ENCODE data around the gene SCO2. TPM values are rescaled to one million over a fixed set of nuclear protein-coding genes. Genes with fewer than 3 reads are reported as not detected.

Gene SCO2
- total RNA-seq, 3 donors from 2014 or later (not counting 1 experiment from before 2014, with no cell fraction given), result 2.8 to 13.5 (median 8.4) TPM

GRCh38 chr22:50502096-50502495, 23.3 kb downstream of the SCO2 start:
- peaks cover 0 to 8% of the 10 kb centered on the region in 2 donors for H3K4me1 Mint-ChIP-seq
- WGBS (ENCODE audit: insufficient coverage), result 96% methylated on average over 6 of the region's 6 CpGs
- H3K4me3 Mint-ChIP-seq, result no peak overlapping the region
- H3K9me3 Mint-ChIP-seq, result no peaks in the 10 kb centered on the region
- Histone ChIP-seq H3K9me3 (ENCODE audit: control insufficient read depth, insufficient read depth, low read length) (no peaks in the 10 kb centered on the region), H3K27me3 (ENCODE audit: control insufficient read depth, insufficient read depth, low read length) (no peaks in the 10 kb centered on the region), H3K4me1 (ENCODE audit: control insufficient read depth, insufficient read depth, low read length) (peaks cover 24% of the 10 kb centered on the region), H3K36me3 (ENCODE audit: control insufficient read depth, insufficient read depth, low read length) (peaks cover 26% of the 10 kb centered on the region), H3K27ac (ENCODE audit: low read length) (no peak overlapping the region), H3K4me3 (ENCODE audit: low read length) (no peak overlapping the region)
- intact Hi-C loops (cut with micrococcal nuclease), result no loop called here
- DNase-seq, result no peak
- H3K36me3 Mint-ChIP-seq, result no peaks in the 10 kb centered on the region
- ATAC-seq, result no peak
- TF ChIP-seq CTCF (IDR thresholded peaks at IDR 0.05), result no peak
- peaks cover 0 to 4% of the 10 kb centered on the region in 2 donors for H3K27me3 Mint-ChIP-seq (ENCODE audit: low read depth in 2 of 2)
- peak overlapping the region in 1 of 2 donors; percentile 11 for H3K27ac Mint-ChIP-seq

- intact Hi-C loops (cut with micrococcal nuclease), result no loop called here
- Histone ChIP-seq H3K4me3 (ENCODE audit: low read length) (no peak overlapping the region), H3K4me1 (ENCODE audit: control insufficient read depth, insufficient read depth, low read length) (peaks cover 9% of the 10 kb centered on the region), H3K36me3 (ENCODE audit: control insufficient read depth, insufficient read depth, low read length) (peaks cover 18% of the 10 kb centered on the region), H3K27ac (ENCODE audit: low read length) (no peak overlapping the region), H3K9me3 (ENCODE audit: control insufficient read depth, insufficient read depth, low read length) (no peaks in the 10 kb centered on the region), H3K27me3 (ENCODE audit: control insufficient read depth, insufficient read depth, low read length) (no peaks in the 10 kb centered on the region)
- Mint-ChIP-seq H3K4me3 (no peak overlapping the region), H3K27me3 (ENCODE audit: low read depth in 2 of 2) (peaks cover 0 to 7% of the 10 kb centered on the region in 2 donors), H3K27ac (no peak overlapping the region), H3K4me1 (no peaks in the 10 kb centered on the region), H3K9me3 (no peaks in the 10 kb centered on the region), H3K36me3 (no peaks in the 10 kb centered on the region)
- TF ChIP-seq CTCF (IDR thresholded peaks at IDR 0.05), result no peak
- WGBS (ENCODE audit: insufficient coverage), result 96% methylated on average over 12 of the region's 12 CpGs
- ATAC-seq (no peak), DNase-seq (no peak)
These were observed 24.9 kb downstream of the SCO2 start for GRCh38 chr22:50500452-50500851.

GRCh38 chr22:50498322-50498890, 27.0 kb downstream of the SCO2 start:
- intact Hi-C loops (cut with micrococcal nuclease), result loop anchor here (5.0 to 10.0 kb wide), 2 partner anchors 224 to 246 kb away; partner anchors contain the start of genes HDAC10 and MAPK11
- H3K4me1 Mint-ChIP-seq, result no peaks in the 10 kb centered on the region
- H3K27me3 ChIP-seq (ENCODE audit: control insufficient read depth, insufficient read depth, low read length), result no peaks in the 10 kb centered on the region
- no peaks in the 10 kb centered on the region for H3K36me3 Mint-ChIP-seq
- H3K4me3 ChIP-seq (ENCODE audit: low read length), result no peak overlapping the region
- no peak overlapping the region for H3K27ac Mint-ChIP-seq
- H3K9me3 Mint-ChIP-seq, result no peaks in the 10 kb centered on the region
- peak; percentile 50 to 87 for DNase-seq
- H3K36me3 ChIP-seq (ENCODE audit: control insufficient read depth, insufficient read depth, low read length), result peaks cover 7% of the 10 kb centered on the region
- H3K9me3 ChIP-seq (ENCODE audit: control insufficient read depth, insufficient read depth, low read length), result no peaks in the 10 kb centered on the region
- 44% methylated on average over 13 of the region's 13 CpGs for WGBS (ENCODE audit: insufficient coverage)
- H3K27me3 Mint-ChIP-seq (ENCODE audit: low read depth in 2 of 2), result peaks cover 0 to 7% of the 10 kb centered on the region in 2 donors
- ATAC-seq, result peak; percentile 80 to 96 (median 95)
- peak; percentile 64 for TF ChIP-seq CTCF (IDR thresholded peaks at IDR 0.05)
- H3K27ac ChIP-seq (ENCODE audit: low read length), result no peak overlapping the region
- H3K4me3 Mint-ChIP-seq, result no peak overlapping the region
- H3K4me1 ChIP-seq (ENCODE audit: control insufficient read depth, insufficient read depth, low read length), result peaks cover 6% of the 10 kb centered on the region

GRCh38 chr22:50497093-50497492, 28.3 kb downstream of the SCO2 start:
- no peaks in the 10 kb centered on the region for H3K27me3 ChIP-seq (ENCODE audit: control insufficient read depth, insufficient read depth, low read length)
- 89% methylated on average over 6 of the region's 6 CpGs for WGBS (ENCODE audit: insufficient coverage)
- Mint-ChIP-seq H3K27ac (no peak overlapping the region), H3K9me3 (no peaks in the 10 kb centered on the region), H3K4me1 (no peaks in the 10 kb centered on the region), H3K27me3 (ENCODE audit: low read depth in 2 of 2) (peaks cover 0 to 7% of the 10 kb centered on the region in 2 donors), H3K4me3 (no peak overlapping the region), H3K36me3 (no peaks in the 10 kb centered on the region)
- no peaks in the 10 kb centered on the region for H3K36me3 ChIP-seq (ENCODE audit: control insufficient read depth, insufficient read depth, low read length)
- no peak overlapping the region for H3K4me3 ChIP-seq (ENCODE audit: low read length)
- H3K27ac ChIP-seq (ENCODE audit: low read length), result no peak overlapping the region
- no peak for ATAC-seq
- no peak for TF ChIP-seq CTCF (IDR thresholded peaks at IDR 0.05)
- H3K4me1 ChIP-seq (ENCODE audit: control insufficient read depth, insufficient read depth, low read length), result peaks cover 6% of the 10 kb centered on the region
- intact Hi-C loops (cut with micrococcal nuclease), result loop anchor here (5.0 to 10.0 kb wide), 2 partner anchors 222 to 245 kb away; partner anchors contain the start of genes HDAC10 and MAPK11
- H3K9me3 ChIP-seq (ENCODE audit: control insufficient read depth, insufficient read depth, low read length), result no peaks in the 10 kb centered on the region
- no peak for DNase-seq
